ENCODE results near the gene IYD. TPM values are rescaled to one million over a fixed set of nuclear protein-coding genes. Genes with fewer than 3 reads are reported as not detected.
"Not testable (repeated sequence)": the region's sequence is repeated elsewhere in the genome, so short reads cannot be mapped to it uniquely, and the experiment has no call there.

IYD gene
- polyA plus RNA-seq, 1 donor (not counting 4 experiments of a cell fraction or from before 2014, with no cell fraction given): not detected

DNA sequence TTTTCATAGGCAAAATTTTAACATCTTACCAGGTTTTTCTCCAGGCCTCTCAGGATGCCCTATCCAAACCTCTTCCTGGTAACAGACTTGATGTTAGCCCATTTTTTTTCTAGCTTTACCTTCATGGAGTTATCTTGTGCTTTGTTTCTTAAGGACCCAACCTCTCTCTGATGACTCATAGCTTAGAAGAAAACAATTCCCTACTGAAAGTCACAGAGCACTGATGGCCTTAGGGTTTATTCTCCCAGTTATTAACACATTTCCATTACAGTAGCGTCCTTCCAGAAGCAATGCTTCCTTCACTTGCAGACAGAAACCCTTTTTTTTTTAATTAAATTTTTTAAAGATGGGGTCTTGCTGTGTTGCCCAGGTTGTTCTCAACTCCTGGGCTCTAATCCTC is 79.4 kb downstream of the IYD start:
- Histone ChIP-seq H2AFZ (ENCODE audit: control insufficient read depth, low read length) (no peak overlapping the region), H3K9ac (ENCODE audit: control insufficient read depth, extremely low read depth, insufficient read depth, low read length) (no peak overlapping the region), H4K20me1 (ENCODE audit: control insufficient read depth, extremely low read depth, insufficient read depth, low read length) (no peaks in the 10 kb centered on the region), H3K27ac (ENCODE audit: control insufficient read depth, insufficient read depth, low read length) (no peak overlapping the region), H3K4me1 (ENCODE audit: control insufficient read depth, extremely low read depth, insufficient read depth, low read length) (no peaks in the 10 kb centered on the region), H3K79me2 (ENCODE audit: control insufficient read depth, insufficient read depth, low read length) (no peaks in the 10 kb centered on the region), H3K4me3 (ENCODE audit: control insufficient read depth in 2 of 3, extremely low read depth in 1 of 3, insufficient read depth in 2 of 3, low read depth in 1 of 3, low read length in 3 of 3) (no peak overlapping the region), H3K36me3 (ENCODE audit: control insufficient read depth in 2 of 2, extremely low read depth in 1 of 2, insufficient read depth in 2 of 2, low read length in 2 of 2) (no peaks in the 10 kb centered on the region), H3K9me1 (ENCODE audit: control insufficient read depth, extremely low read depth, insufficient read depth, low read length) (no peaks in the 10 kb centered on the region), H3K4me2 (ENCODE audit: control insufficient read depth, extremely low read depth, insufficient read depth, low read depth, low read length) (no peak overlapping the region), H3K9me3 (ENCODE audit: control insufficient read depth, low read depth, low read length) (no peaks in the 10 kb centered on the region), H3K27me3 (ENCODE audit: control insufficient read depth, extremely low read depth, insufficient read depth, low read length) (peaks cover 6% of the 10 kb centered on the region)
- no peak for DNase-seq (ENCODE audit: low read depth, low spot score)
- no peak for FAIRE-seq
- dilution Hi-C loops (cut with MboI; ENCODE audit: extremely low pct_ligation_motif_present, low sequenced_read_pairs): no loop called here
- TF ChIP-seq EZH2 (IDR thresholded peaks at IDR 0.05; ENCODE audit: low read length): no peak
- TF ChIP-seq, protein P1, sequence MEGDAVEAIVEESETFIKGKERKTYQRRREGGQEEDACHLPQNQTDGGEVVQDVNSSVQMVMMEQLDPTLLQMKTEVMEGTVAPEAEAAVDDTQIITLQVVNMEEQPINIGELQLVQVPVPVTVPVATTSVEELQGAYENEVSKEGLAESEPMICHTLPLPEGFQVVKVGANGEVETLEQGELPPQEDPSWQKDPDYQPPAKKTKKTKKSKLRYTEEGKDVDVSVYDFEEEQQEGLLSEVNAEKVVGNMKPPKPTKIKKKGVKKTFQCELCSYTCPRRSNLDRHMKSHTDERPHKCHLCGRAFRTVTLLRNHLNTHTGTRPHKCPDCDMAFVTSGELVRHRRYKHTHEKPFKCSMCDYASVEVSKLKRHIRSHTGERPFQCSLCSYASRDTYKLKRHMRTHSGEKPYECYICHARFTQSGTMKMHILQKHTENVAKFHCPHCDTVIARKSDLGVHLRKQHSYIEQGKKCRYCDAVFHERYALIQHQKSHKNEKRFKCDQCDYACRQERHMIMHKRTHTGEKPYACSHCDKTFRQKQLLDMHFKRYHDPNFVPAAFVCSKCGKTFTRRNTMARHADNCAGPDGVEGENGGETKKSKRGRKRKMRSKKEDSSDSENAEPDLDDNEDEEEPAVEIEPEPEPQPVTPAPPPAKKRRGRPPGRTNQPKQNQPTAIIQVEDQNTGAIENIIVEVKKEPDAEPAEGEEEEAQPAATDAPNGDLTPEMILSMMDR (optimal IDR thresholded peaks at IDR 0.05 in 1 of 3, IDR thresholded peaks at IDR 0.05 in 1 of 3, conservative IDR thresholded peaks at IDR 0.05 in 1 of 3; ENCODE audit: extremely low read depth in 1 of 3, insufficient read depth in 2 of 3, low read length in 3 of 3): no peak

DNA sequence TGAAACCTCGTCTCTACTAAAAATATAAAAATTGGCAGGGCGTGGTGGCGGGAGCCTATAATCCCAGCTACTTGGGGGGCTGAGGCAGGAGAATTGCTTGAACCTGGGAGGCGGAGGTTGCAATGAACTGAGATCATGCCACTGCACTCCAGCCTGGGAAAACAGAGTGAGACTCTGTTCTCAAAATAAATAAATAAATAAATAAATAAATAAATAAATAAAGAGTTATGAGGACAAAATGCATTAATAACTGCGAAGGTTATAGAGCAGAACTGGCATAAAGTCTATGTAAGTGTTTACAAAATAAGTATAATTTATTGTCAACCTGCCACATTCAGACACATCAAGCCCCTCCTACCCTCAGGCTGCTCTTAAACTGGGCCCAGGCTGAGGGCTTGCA is 80.2 kb downstream of the IYD start:
- FAIRE-seq; dilution Hi-C loops (cut with MboI; ENCODE audit: extremely low pct_ligation_motif_present, low sequenced_read_pairs); H3K27ac ChIP-seq (ENCODE audit: control insufficient read depth, insufficient read depth, low read length); H3K9ac ChIP-seq (ENCODE audit: control insufficient read depth, extremely low read depth, insufficient read depth, low read length); H3K27me3 ChIP-seq (ENCODE audit: control insufficient read depth, extremely low read depth, insufficient read depth, low read length); H4K20me1 ChIP-seq (ENCODE audit: control insufficient read depth, extremely low read depth, insufficient read depth, low read length); H3K9me3 ChIP-seq (ENCODE audit: control insufficient read depth, low read depth, low read length); H3K36me3 ChIP-seq (ENCODE audit: control insufficient read depth in 2 of 2, extremely low read depth in 1 of 2, insufficient read depth in 2 of 2, low read length in 2 of 2); H3K4me2 ChIP-seq (ENCODE audit: control insufficient read depth, extremely low read depth, insufficient read depth, low read depth, low read length); H3K4me1 ChIP-seq (ENCODE audit: control insufficient read depth, extremely low read depth, insufficient read depth, low read length); H3K4me3 ChIP-seq (ENCODE audit: control insufficient read depth in 2 of 3, extremely low read depth in 1 of 3, insufficient read depth in 2 of 3, low read depth in 1 of 3, low read length in 3 of 3); H3K79me2 ChIP-seq (ENCODE audit: control insufficient read depth, insufficient read depth, low read length); H2AFZ ChIP-seq (ENCODE audit: control insufficient read depth, low read length); DNase-seq (ENCODE audit: low read depth, low spot score); H3K9me1 ChIP-seq (ENCODE audit: control insufficient read depth, extremely low read depth, insufficient read depth, low read length): not testable (repeated sequence)

DNA sequence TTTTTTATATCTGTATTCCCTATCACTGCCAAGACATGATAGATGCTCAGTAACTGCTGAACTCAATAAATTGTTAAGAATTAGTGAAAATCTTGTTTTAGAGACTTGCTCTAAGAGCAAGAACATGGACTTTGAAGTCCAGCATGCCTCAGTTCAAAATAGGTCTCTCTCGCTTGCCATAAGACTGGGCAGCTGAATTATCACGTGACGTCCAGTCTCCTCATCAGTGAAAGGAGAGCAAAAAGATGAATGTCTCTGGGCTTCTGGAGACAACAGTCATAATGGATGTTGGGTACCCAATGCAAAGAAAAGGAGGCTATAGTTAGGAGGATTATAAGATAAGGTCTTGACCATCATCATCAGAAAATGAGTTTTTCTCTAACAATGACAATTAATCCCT is 82.1 kb downstream of the IYD start:
- H3K9me1 ChIP-seq (ENCODE audit: control insufficient read depth, extremely low read depth, insufficient read depth, low read length): no peaks in the 10 kb centered on the region
- peaks cover 6% of the 10 kb centered on the region for H3K27me3 ChIP-seq (ENCODE audit: control insufficient read depth, extremely low read depth, insufficient read depth, low read length)
- no peak overlapping the region for H3K4me2 ChIP-seq (ENCODE audit: control insufficient read depth, extremely low read depth, insufficient read depth, low read depth, low read length)
- no peaks in the 10 kb centered on the region for H3K36me3 ChIP-seq (ENCODE audit: control insufficient read depth in 2 of 2, extremely low read depth in 1 of 2, insufficient read depth in 2 of 2, low read length in 2 of 2)
- H3K4me3 ChIP-seq (ENCODE audit: control insufficient read depth in 2 of 3, extremely low read depth in 1 of 3, insufficient read depth in 2 of 3, low read depth in 1 of 3, low read length in 3 of 3): no peak overlapping the region
- FAIRE-seq (no peak), DNase-seq (ENCODE audit: low read depth, low spot score) (no peak)
- no peaks in the 10 kb centered on the region for H3K79me2 ChIP-seq (ENCODE audit: control insufficient read depth, insufficient read depth, low read length)
- dilution Hi-C loops (cut with MboI; ENCODE audit: extremely low pct_ligation_motif_present, low sequenced_read_pairs): no loop called here
- H3K9ac ChIP-seq (ENCODE audit: control insufficient read depth, extremely low read depth, insufficient read depth, low read length): no peak overlapping the region
- H3K9me3 ChIP-seq (ENCODE audit: control insufficient read depth, low read depth, low read length): no peaks in the 10 kb centered on the region
- H3K4me1 ChIP-seq (ENCODE audit: control insufficient read depth, extremely low read depth, insufficient read depth, low read length): no peaks in the 10 kb centered on the region
- no peak overlapping the region for H3K27ac ChIP-seq (ENCODE audit: control insufficient read depth, insufficient read depth, low read length)
- H2AFZ ChIP-seq (ENCODE audit: control insufficient read depth, low read length): no peak overlapping the region
- no peaks in the 10 kb centered on the region for H4K20me1 ChIP-seq (ENCODE audit: control insufficient read depth, extremely low read depth, insufficient read depth, low read length)
- TF ChIP-seq EZH2 (IDR thresholded peaks at IDR 0.05; ENCODE audit: low read length): no peak
- TF ChIP-seq, protein P1 (optimal IDR thresholded peaks at IDR 0.05 in 1 of 3, IDR thresholded peaks at IDR 0.05 in 1 of 3, conservative IDR thresholded peaks at IDR 0.05 in 1 of 3; ENCODE audit: extremely low read depth in 1 of 3, insufficient read depth in 2 of 3, low read length in 3 of 3): no peak
